Iris pigment epithelial cell (primary cell): ENCODE data around the gene ROGDI.

Source experiments
- DNase-seq: peaks from one replicate; pipeline ENCODE4 v3.0.0-alpha.2; 2011; ENCODE audit warnings: low read depth

Gene ROGDI

GRCh38 chr16:4813251-4814003 lies 11.0 kb upstream of the ROGDI start:
- no peak for DNase-seq

- DNase-seq = no peak
Observed at GRCh38 chr16:4811773-4812172, 9.3 kb upstream of the ROGDI start.

- no peak for DNase-seq
Observed at GRCh38 chr16:4811242-4811641, 8.8 kb upstream of the ROGDI start.

GRCh38 chr16:4806280-4806679 lies 3.8 kb upstream of the ROGDI start:
- DNase-seq = no peak

- no peak for DNase-seq
Observed at GRCh38 chr16:4805231-4805630, 2.8 kb upstream of the ROGDI start.

- DNase-seq = no peak
Observed at GRCh38 chr16:4803898-4804762, 1.7 kb upstream of the ROGDI start.

- DNase-seq = no peak
Observed at GRCh38 chr16:4803401-4803844, 990 bp upstream of the ROGDI start.

GRCh38 chr16:4802659-4803287 lies 340 bp upstream of the ROGDI start:
- peak; percentile 93 for DNase-seq

GRCh38 chr16:4801051-4801961 lies 1.1 kb downstream of the ROGDI start:
- DNase-seq = no peak

- DNase-seq = no peak
Observed at GRCh38 chr16:4800290-4801041, 2.0 kb downstream of the ROGDI start.

- no peak for DNase-seq
Observed at GRCh38 chr16:4799171-4799855, 3.1 kb downstream of the ROGDI start.

- no peak for DNase-seq
Observed at GRCh38 chr16:4798456-4798855, 4.0 kb downstream of the ROGDI start.

GRCh38 chr16:4797805-4798252 lies 4.6 kb downstream of the ROGDI start:
- DNase-seq = no peak

GRCh38 chr16:4796982-4797804 lies 5.2 kb downstream of the ROGDI start:
- no peak for DNase-seq

- DNase-seq = no peak
Observed at GRCh38 chr16:4795828-4796572, 6.4 kb downstream of the ROGDI start.

GRCh38 chr16:4795181-4795827 lies 7.1 kb downstream of the ROGDI start, which contains the start of gene SMIM22:
SMIM22 (plus strand) TSS chr16:4795369; CDS start chr16:4795735, 366 bp downstream.
- no peak for DNase-seq

- no peak for DNase-seq
Observed at GRCh38 chr16:4792951-4793513, 9.4 kb downstream of the ROGDI start.

- DNase-seq = no peak
Observed at GRCh38 chr16:4790871-4791270, 11.6 kb downstream of the ROGDI start.
